T-helper 2 cell treated with Interferon-gamma antibody and Interleukin-4, amounts not matched to agents 5 μg/mL and 100 μg/mL, for 36 hours (primary cell): ENCODE results near the gene GNAT1.

Source experiments
- DNase-seq: peaks from one replicate; pipeline ENCODE4 v3.0.0; 2021; ENCODE audit warnings: low spot score
- H3K27ac Mint-ChIP-seq: one replicate; pipeline ENCODE4 v1.8.0; 2021; ENCODE audit warnings: mild to moderate bottlenecking, mixed read lengths
- H3K27me3 Mint-ChIP-seq: one replicate; pipeline ENCODE4 v1.8.0; 2021; ENCODE audit warnings: low read depth, mixed read lengths
- H3K36me3 Mint-ChIP-seq: one replicate; pipeline ENCODE4 v1.8.0; 2021; ENCODE audit warnings: low read depth, mixed read lengths
- H3K4me1 Mint-ChIP-seq: one replicate; pipeline ENCODE4 v1.8.0; 2021; ENCODE audit warnings: low read depth, mixed read lengths
- H3K4me3 Mint-ChIP-seq: one replicate; pipeline ENCODE4 v1.8.0; 2022; ENCODE audit warnings: mild to moderate bottlenecking, moderate library complexity, mixed read lengths
- H3K9me3 Mint-ChIP-seq: one replicate; pipeline ENCODE4 v1.8.0; 2021; ENCODE audit warnings: mixed read lengths

The GNAT1 gene

GRCh38 chr3:50245251-50245745 is 53.9 kb downstream of the GNAT1 start:
- peak overlapping the region; percentile 75 for H3K27ac Mint-ChIP-seq
- no peak for DNase-seq
- H3K4me1 Mint-ChIP-seq = peaks cover 59% of the 10 kb centered on the region
- no peaks in the 10 kb centered on the region for H3K27me3 Mint-ChIP-seq
- H3K36me3 Mint-ChIP-seq = peaks cover 25% of the 10 kb centered on the region
- H3K4me3 Mint-ChIP-seq = peak overlapping the region; percentile 82
- H3K9me3 Mint-ChIP-seq = no peaks in the 10 kb centered on the region

GRCh38 chr3:50245831-50246516 is 54.6 kb downstream of the GNAT1 start:
- H3K36me3 Mint-ChIP-seq = peaks cover 26% of the 10 kb centered on the region
- no peaks in the 10 kb centered on the region for H3K9me3 Mint-ChIP-seq
- peaks cover 60% of the 10 kb centered on the region for H3K4me1 Mint-ChIP-seq
- H3K27ac Mint-ChIP-seq = peak overlapping the region; percentile 93
- no peaks in the 10 kb centered on the region for H3K27me3 Mint-ChIP-seq
- H3K4me3 Mint-ChIP-seq = peak overlapping the region; percentile 82
- peak; percentile 90 for DNase-seq

GRCh38 chr3:50246517-50246954 is 55.1 kb downstream of the GNAT1 start:
- peaks cover 27% of the 10 kb centered on the region for H3K36me3 Mint-ChIP-seq
- H3K4me1 Mint-ChIP-seq = peaks cover 60% of the 10 kb centered on the region
- peak overlapping the region; percentile 82 for H3K4me3 Mint-ChIP-seq
- peak overlapping the region; percentile 93 for H3K27ac Mint-ChIP-seq
- no peaks in the 10 kb centered on the region for H3K9me3 Mint-ChIP-seq
- no peaks in the 10 kb centered on the region for H3K27me3 Mint-ChIP-seq
- DNase-seq = peak; percentile 91
